Neuronal stem cell (in vitro differentiated cells): Measurements from ENCODE around the gene DENND5B.
A peak's percentile ranks its signal among the peaks of the same experiment; 100 is the strongest.

ENCODE experiments used
- DNase-seq: peaks from one replicate; pipeline ENCODE4 v3.0.0-alpha.2; 2013; ENCODE audit warnings: low spot score
- H2AFZ ChIP-seq: one replicate; pipeline ENCODE4 v1.6.1; 2013; ENCODE audit warnings: mild to moderate bottlenecking, low read length, inconsistent platforms
- H2AK5ac ChIP-seq: 2 replicates; pipeline ENCODE4 v1.6.1; 2013; ENCODE audit warnings: low read depth, mild to moderate bottlenecking, inconsistent platforms, low read length, moderate library complexity, mixed read lengths
- H2BK120ac ChIP-seq: 2 replicates; pipeline ENCODE4 v1.6.1; 2013; ENCODE audit warnings: low read depth, mild to moderate bottlenecking, inconsistent platforms, low read length, moderate library complexity, mixed read lengths
- H2BK12ac ChIP-seq: one replicate; pipeline ENCODE4 v1.6.1; 2013; ENCODE audit warnings: low read length, inconsistent platforms
- H2BK15ac ChIP-seq: 2 replicates; pipeline ENCODE4 v1.6.1; 2013; ENCODE audit warnings: mild to moderate bottlenecking, low read length, inconsistent platforms, mixed read lengths
- H2BK5ac ChIP-seq: one replicate; pipeline ENCODE4 v1.6.1; 2013; ENCODE audit warnings: inconsistent platforms, mild to moderate bottlenecking, low read length, moderate library complexity
- H3K14ac ChIP-seq: one replicate; pipeline ENCODE4 v1.6.1; 2013; ENCODE audit warnings: low read length, inconsistent platforms
- H3K18ac ChIP-seq: 2 replicates; pipeline ENCODE4 v1.6.1; 2013; ENCODE audit warnings: low read length, inconsistent platforms
- H3K23ac ChIP-seq: 2 replicates; pipeline ENCODE4 v1.6.1; 2013; ENCODE audit warnings: low read depth, mild to moderate bottlenecking, mixed read lengths, low read length, inconsistent platforms; ENCODE audit not compliant: poor library complexity
- H3K27ac ChIP-seq: replicated peaks from 3 replicates; pipeline ENCODE4 v1.5.1; 2013; ENCODE audit warnings: low read length, inconsistent platforms
- H3K27me3 ChIP-seq, 3 experiments: 2 replicates each; pipeline ENCODE4 v1.6.1; 2013; ENCODE audit warnings: low read length in 3 of 3, mild to moderate bottlenecking in 2 of 3, inconsistent platforms in 1 of 3, low read depth in 1 of 3, mixed read lengths in 1 of 3, moderate library complexity in 1 of 3; ENCODE audit not compliant: control insufficient read depth in 3 of 3, insufficient read depth in 3 of 3
- H3K36me3 ChIP-seq, 2 donors: replicated peaks in 1 of 2; 2 replicates each; pipeline ENCODE4 v1.6.1; 2013; ENCODE audit warnings: low read length in 2 of 2; ENCODE audit not compliant: control insufficient read depth in 2 of 2, insufficient read depth in 2 of 2
- H3K4ac ChIP-seq: 2 replicates; pipeline ENCODE4 v1.6.1; 2013; ENCODE audit warnings: inconsistent platforms, mild to moderate bottlenecking, low read length, moderate library complexity
- H3K4me1 ChIP-seq, 2 donors: 1 replicate in 1 of 2; 2 replicates in 1 of 2; pipeline ENCODE4 v1.6.1; 2013; ENCODE audit warnings: low read length in 2 of 2, low read depth in 1 of 2; ENCODE audit not compliant: control insufficient read depth in 2 of 2, insufficient read depth in 1 of 2
- H3K4me2 ChIP-seq: one replicate; pipeline ENCODE4 v1.6.1; 2013; ENCODE audit warnings: mild to moderate bottlenecking, low read length, inconsistent platforms; ENCODE audit not compliant: insufficient read depth, poor library complexity, severe bottlenecking
- H3K4me3 ChIP-seq, 2 donors: 2 replicates each; pipeline ENCODE4 v1.5.1; 2013; ENCODE audit warnings: low read length in 2 of 2, mild to moderate bottlenecking in 2 of 2, inconsistent platforms in 1 of 2, moderate library complexity in 1 of 2
- H3K79me1 ChIP-seq: one replicate; pipeline ENCODE4 v1.6.1; 2013; ENCODE audit warnings: low read depth, mild to moderate bottlenecking, inconsistent platforms, low read length, moderate library complexity
- H3K9ac ChIP-seq: one replicate; pipeline ENCODE4 v1.6.1; 2013; ENCODE audit warnings: mild to moderate bottlenecking, low read depth, low read length, inconsistent platforms; ENCODE audit not compliant: poor library complexity
- H3K9me3 ChIP-seq, 2 donors: replicated peaks in 1 of 2; 2 replicates each; pipeline versions ENCODE3 to v1.6.1; 2013; ENCODE audit warnings: low read length in 2 of 2, mild to moderate bottlenecking in 2 of 2, inconsistent platforms in 1 of 2, low read depth in 1 of 2, mixed read lengths in 1 of 2, moderate library complexity in 1 of 2; ENCODE audit not compliant: control insufficient read depth in 2 of 2, insufficient read depth in 1 of 2
- H4K8ac ChIP-seq: one replicate; pipeline ENCODE4 v1.6.1; 2013; ENCODE audit warnings: low read depth, mild to moderate bottlenecking, inconsistent platforms, low read length, moderate library complexity
- H4K91ac ChIP-seq: one replicate; pipeline ENCODE4 v1.6.1; 2013; ENCODE audit warnings: low read length, low read depth, mild to moderate bottlenecking, inconsistent platforms; ENCODE audit not compliant: poor library complexity
- WGBS, 2 donors: extraction: QIAGEN DNeasy Blood & Tissue Kit; methylation state at CpG; one replicate each; pipeline ENCODE4 v1.1.7; 2013; ENCODE audit warnings: missing lambda C conversion rate in 2 of 2, mixed read lengths in 1 of 2; ENCODE audit not compliant: insufficient read length in 2 of 2, insufficient replicate concordance in 1 of 2; ENCODE audit errors: extremely low coverage in 2 of 2; 5-methylcytosine and 5-hydroxymethylcytosine counted together

Gene DENND5B

GRCh38 chr12:31521964-31522363, 69.0 kb downstream of the DENND5B start:
- Histone ChIP-seq H2BK5ac (no peak overlapping the region), H3K27me3 (no peaks in the 10 kb centered on the region), H4K8ac (no peak overlapping the region), H3K4me3 (no peak overlapping the region), H3K18ac (no peak overlapping the region), H2BK12ac (no peak overlapping the region), H2AK5ac (no peak overlapping the region), H3K4ac (no peak overlapping the region), H3K14ac (no peak overlapping the region), H2AFZ (no peak overlapping the region), H3K4me1 (peaks cover 15 to 24% of the 10 kb centered on the region in 2 donors), H3K4me2 (no peak overlapping the region), H3K79me1 (no peaks in the 10 kb centered on the region), H3K27ac (no peak overlapping the region), H3K9ac (no peak overlapping the region), H3K23ac (no peak overlapping the region), H2BK15ac (no peak overlapping the region), H4K91ac (no peak overlapping the region), H3K9me3 (no peaks in the 10 kb centered on the region), H3K36me3 (no peaks in the 10 kb centered on the region), H2BK120ac (no peak overlapping the region)
- no CpG with 5 or more reads among the region's 1 CpG for WGBS, 2 donors
- DNase-seq = no peak

GRCh38 chr12:31519511-31519910, 71.4 kb downstream of the DENND5B start:
- Histone ChIP-seq H3K9me3 (no peaks in the 10 kb centered on the region), H3K79me1 (no peaks in the 10 kb centered on the region), H3K23ac (no peak overlapping the region), H2BK5ac (no peak overlapping the region), H3K9ac (no peak overlapping the region), H3K4me2 (no peak overlapping the region), H3K4me1 (peaks cover 15 to 24% of the 10 kb centered on the region in 2 donors), H3K14ac (no peak overlapping the region), H2AK5ac (no peak overlapping the region), H3K36me3 (peaks cover 0 to 2% of the 10 kb centered on the region in 2 donors), H3K27ac (peak overlapping the region; percentile 82), H2BK12ac (no peak overlapping the region), H4K8ac (no peak overlapping the region), H4K91ac (no peak overlapping the region), H2BK15ac (no peak overlapping the region), H3K18ac (no peak overlapping the region), H3K27me3 (no peaks in the 10 kb centered on the region), H2AFZ (no peak overlapping the region), H3K4ac (no peak overlapping the region), H2BK120ac (no peak overlapping the region), H3K4me3 (no peak overlapping the region)
- DNase-seq = no peak

DNA sequence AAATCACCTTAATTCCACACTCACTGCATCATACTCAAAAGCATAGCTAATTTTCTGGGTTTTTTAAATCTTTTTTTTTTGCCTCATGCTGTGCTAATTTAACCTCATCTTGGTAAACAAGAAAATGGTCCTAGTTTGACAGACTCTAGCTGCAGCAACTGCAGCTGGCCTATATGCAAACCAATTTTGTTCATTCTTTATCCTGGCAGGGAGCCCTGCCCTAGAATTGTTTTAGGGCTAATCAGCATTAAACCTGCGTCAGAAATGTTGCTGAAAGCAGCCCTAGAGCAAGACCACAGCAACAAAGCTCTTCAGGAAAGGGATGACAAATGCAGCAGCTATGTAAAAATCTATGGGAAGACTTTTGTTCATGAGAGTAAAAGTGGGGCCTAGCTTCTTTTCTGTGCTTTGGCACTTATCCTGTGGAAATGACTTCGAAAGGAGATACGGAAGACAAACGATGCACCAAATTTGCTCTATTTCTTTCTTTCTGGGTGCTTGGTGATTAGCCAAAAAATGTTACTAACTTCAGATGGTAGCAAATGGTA, 72.2 kb downstream of the DENND5B start:
- no peak overlapping the region for H2BK120ac ChIP-seq
- no peak overlapping the region for H3K4me3 ChIP-seq
- peak overlapping the region; percentile 88 for H3K27ac ChIP-seq
- no peak overlapping the region for H2AFZ ChIP-seq
- H3K23ac ChIP-seq = no peak overlapping the region
- no peak overlapping the region for H3K4me2 ChIP-seq
- H2BK12ac ChIP-seq = no peak overlapping the region
- peaks cover 0 to 2% of the 10 kb centered on the region in 2 donors for H3K36me3 ChIP-seq
- H3K27me3 ChIP-seq = no peaks in the 10 kb centered on the region
- no peak overlapping the region for H3K4ac ChIP-seq
- no peaks in the 10 kb centered on the region for H3K9me3 ChIP-seq
- H3K4me1 ChIP-seq = peaks cover 15 to 24% of the 10 kb centered on the region in 2 donors
- H3K18ac ChIP-seq = no peak overlapping the region
- H3K79me1 ChIP-seq = no peaks in the 10 kb centered on the region
- no peak overlapping the region for H4K8ac ChIP-seq
- no peak overlapping the region for H2BK15ac ChIP-seq
- WGBS, 2 donors = no CpG with 5 or more reads among the region's 4 CpGs
- H3K14ac ChIP-seq = no peak overlapping the region
- peak; percentile 29 for DNase-seq
- no peak overlapping the region for H3K9ac ChIP-seq
- H2AK5ac ChIP-seq = no peak overlapping the region
- no peak overlapping the region for H4K91ac ChIP-seq
- H2BK5ac ChIP-seq = no peak overlapping the region

- WGBS, 2 donors = no CpG with 5 or more reads among the region's 1 CpG
- Histone ChIP-seq H3K4me1 (peaks cover 15 to 24% of the 10 kb centered on the region in 2 donors), H3K27me3 (no peaks in the 10 kb centered on the region), H3K79me1 (no peaks in the 10 kb centered on the region), H2AFZ (no peak overlapping the region), H3K18ac (no peak overlapping the region), H2BK12ac (no peak overlapping the region), H2BK15ac (no peak overlapping the region), H2AK5ac (no peak overlapping the region), H3K27ac (peak overlapping the region; percentile 60), H3K36me3 (peaks cover 0 to 2% of the 10 kb centered on the region in 2 donors), H2BK120ac (no peak overlapping the region), H3K9me3 (no peaks in the 10 kb centered on the region), H3K4me2 (no peak overlapping the region), H3K23ac (no peak overlapping the region), H3K9ac (no peak overlapping the region), H4K91ac (no peak overlapping the region), H2BK5ac (no peak overlapping the region), H3K4me3 (no peak overlapping the region), H4K8ac (no peak overlapping the region), H3K14ac (no peak overlapping the region), H3K4ac (no peak overlapping the region)
- no peak for DNase-seq
Measured at GRCh38 chr12:31517994-31518393, 72.9 kb downstream of the DENND5B start.
